Erythroblast (primary cell): ENCODE results near the gene KDM4C.

Experiments
- GATA1 ChIP-seq: IDR thresholded peaks from 2 replicates; pipeline ENCODE4 v1.6.1; 2011; ENCODE audit warnings: low read depth, mild to moderate bottlenecking, control low read depth, low read length, moderate library complexity
- POLR2A ChIP-seq: IDR thresholded peaks from 2 replicates; pipeline ENCODE4 v1.6.1; 2011; ENCODE audit warnings: mild to moderate bottlenecking, low read length

- TF ChIP-seq POLR2A (no peak), GATA1 (no peak)
Observed at GRCh38 chr9:6996061-6996854, 238.5 kb downstream of the KDM4C start.
